B cell (primary cell): Measurements from ENCODE around the gene TCIRG1.
"Not testable (repeated sequence)": the region's sequence is repeated elsewhere in the genome, so short reads cannot be mapped to it uniquely, and the experiment has no call there.

Experiments used
- CTCF ChIP-seq: fragments of 200-600 bp; IDR thresholded peaks from one replicate; pipeline ENCODE4 v1.8.0; 2022; ENCODE audit warnings: antibody characterized with exemption, mild to moderate bottlenecking
- EZH2 ChIP-seq: IDR thresholded peaks from 2 replicates; pipeline ENCODE4 v1.6.1; 2012; ENCODE audit warnings: borderline replicate concordance, low read depth, mild to moderate bottlenecking, moderate library complexity, low read length; ENCODE audit not compliant: insufficient read depth, poor library complexity, severe bottlenecking

GRCh38 chr11:67990546-67991346 lies 48.1 kb upstream of the TCIRG1 start:
- not testable (repeated sequence) for TF ChIP-seq CTCF, EZH2
